PC-3 (cell line): ENCODE measurements around the gene ACSS2.

Source experiments
- EZH2 ChIP-seq: fragments of 300-600 bp; sonication (generic); IDR thresholded peaks from one replicate; pipeline ENCODE4 v1.6.1; 2017; ENCODE audit warnings: antibody characterized with exemption, mild to moderate bottlenecking, low read length; ENCODE audit not compliant: unreplicated experiment
- EZH2phosphoT487 ChIP-seq: fragments of 300-600 bp; sonication (generic); IDR thresholded peaks from 2 replicates; pipeline ENCODE4 v1.6.1; 2018; ENCODE audit warnings: mild to moderate bottlenecking, antibody characterized with exemption, low read length, borderline replicate concordance
- TF ChIP-seq, protein P1 (sequence below): fragments of 300-600 bp; sonication (generic); conservative IDR thresholded peaks from 2 replicates; pipeline ENCODE4 v1.5.1; 2017; ENCODE audit warnings: antibody characterized with exemption, low read depth, mild to moderate bottlenecking, low read length

DNA sequence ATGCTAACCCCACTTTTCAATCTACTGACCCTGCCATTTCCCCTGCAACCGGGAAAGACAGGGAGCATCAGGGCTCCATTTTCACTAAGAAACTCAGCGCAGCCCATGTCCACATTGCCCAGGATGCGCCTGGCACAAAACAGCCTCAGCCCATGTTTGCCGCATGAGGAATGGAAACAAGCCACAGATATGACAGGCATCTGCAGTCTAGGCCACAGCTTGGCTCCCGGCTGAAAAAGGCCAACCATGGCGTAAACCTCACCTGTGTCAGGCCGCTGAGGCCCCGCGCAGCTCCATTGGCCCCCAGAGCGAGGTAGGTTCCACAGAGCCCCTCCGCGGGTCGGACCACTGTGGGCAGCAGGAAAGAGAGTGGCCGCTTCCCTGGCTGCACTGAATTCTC is 25.4 kb upstream of the ACSS2 start:
- TF ChIP-seq, protein P1, sequence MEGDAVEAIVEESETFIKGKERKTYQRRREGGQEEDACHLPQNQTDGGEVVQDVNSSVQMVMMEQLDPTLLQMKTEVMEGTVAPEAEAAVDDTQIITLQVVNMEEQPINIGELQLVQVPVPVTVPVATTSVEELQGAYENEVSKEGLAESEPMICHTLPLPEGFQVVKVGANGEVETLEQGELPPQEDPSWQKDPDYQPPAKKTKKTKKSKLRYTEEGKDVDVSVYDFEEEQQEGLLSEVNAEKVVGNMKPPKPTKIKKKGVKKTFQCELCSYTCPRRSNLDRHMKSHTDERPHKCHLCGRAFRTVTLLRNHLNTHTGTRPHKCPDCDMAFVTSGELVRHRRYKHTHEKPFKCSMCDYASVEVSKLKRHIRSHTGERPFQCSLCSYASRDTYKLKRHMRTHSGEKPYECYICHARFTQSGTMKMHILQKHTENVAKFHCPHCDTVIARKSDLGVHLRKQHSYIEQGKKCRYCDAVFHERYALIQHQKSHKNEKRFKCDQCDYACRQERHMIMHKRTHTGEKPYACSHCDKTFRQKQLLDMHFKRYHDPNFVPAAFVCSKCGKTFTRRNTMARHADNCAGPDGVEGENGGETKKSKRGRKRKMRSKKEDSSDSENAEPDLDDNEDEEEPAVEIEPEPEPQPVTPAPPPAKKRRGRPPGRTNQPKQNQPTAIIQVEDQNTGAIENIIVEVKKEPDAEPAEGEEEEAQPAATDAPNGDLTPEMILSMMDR = no peak
- TF ChIP-seq EZH2 (no peak), EZH2phosphoT487 (no peak)
